ENCODE results near the gene NCAPH2.

GRCh38 chr22:50500452-50500851, 7.6 kb upstream of the NCAPH2 start:
- TF ChIP-seq EP300 (IDR thresholded peaks at IDR 0.05) = no peak
- TF ChIP-seq, protein P1, sequence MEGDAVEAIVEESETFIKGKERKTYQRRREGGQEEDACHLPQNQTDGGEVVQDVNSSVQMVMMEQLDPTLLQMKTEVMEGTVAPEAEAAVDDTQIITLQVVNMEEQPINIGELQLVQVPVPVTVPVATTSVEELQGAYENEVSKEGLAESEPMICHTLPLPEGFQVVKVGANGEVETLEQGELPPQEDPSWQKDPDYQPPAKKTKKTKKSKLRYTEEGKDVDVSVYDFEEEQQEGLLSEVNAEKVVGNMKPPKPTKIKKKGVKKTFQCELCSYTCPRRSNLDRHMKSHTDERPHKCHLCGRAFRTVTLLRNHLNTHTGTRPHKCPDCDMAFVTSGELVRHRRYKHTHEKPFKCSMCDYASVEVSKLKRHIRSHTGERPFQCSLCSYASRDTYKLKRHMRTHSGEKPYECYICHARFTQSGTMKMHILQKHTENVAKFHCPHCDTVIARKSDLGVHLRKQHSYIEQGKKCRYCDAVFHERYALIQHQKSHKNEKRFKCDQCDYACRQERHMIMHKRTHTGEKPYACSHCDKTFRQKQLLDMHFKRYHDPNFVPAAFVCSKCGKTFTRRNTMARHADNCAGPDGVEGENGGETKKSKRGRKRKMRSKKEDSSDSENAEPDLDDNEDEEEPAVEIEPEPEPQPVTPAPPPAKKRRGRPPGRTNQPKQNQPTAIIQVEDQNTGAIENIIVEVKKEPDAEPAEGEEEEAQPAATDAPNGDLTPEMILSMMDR (IDR thresholded peaks at IDR 0.05) = no peak
